Measurements from ENCODE around the gene METTL25B.
A peak's percentile ranks its signal among the peaks of the same experiment; 100 is the strongest.

METTL25B gene

DNA sequence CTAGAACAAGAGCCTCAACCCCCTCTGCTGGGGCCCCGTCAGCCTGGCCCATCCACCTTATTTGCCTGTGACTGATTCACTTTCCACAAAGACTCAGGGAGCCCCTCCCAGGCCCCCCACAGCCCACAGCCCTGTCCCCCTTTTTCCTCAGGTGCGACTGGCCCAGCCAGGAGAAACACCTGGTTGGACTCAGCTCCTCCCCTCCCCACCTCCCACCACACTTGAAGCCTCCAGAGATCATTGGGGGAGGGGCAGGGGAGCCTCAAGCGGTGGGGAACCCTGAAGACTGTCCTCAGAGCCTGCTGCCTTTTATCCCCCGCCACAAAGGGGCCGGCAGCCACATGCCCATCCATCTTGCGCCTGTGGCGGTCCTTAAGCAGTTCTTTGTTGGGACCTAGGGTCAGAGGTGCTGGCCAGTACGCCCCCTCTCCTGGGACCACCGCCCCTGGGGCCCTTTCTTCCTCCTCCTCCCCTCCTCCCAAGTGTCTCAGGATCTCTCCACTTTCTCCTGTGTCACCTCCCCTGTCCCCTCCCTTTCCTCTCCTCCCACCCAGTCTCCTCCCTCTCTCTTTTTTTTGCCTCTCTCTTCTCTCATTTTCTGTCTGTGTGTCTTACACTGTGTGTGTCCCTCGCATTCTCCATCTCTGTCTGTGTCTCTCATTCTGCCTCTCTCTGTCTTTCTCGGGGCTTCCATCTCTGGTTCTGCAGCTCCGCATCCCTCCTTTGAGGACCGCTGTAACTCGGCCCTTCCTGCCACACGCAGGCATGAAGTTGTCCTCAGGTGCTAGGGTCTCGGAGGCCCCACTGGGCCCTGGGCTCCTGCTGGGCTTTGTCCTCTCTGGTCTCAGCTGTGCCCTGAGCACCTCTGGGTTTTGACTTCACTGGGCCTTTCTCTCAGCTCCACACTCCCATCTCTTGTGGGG is 35.1 kb upstream of the METTL25B start:
- no peak overlapping the region for H3K4me3 Mint-ChIP-seq

DNA sequence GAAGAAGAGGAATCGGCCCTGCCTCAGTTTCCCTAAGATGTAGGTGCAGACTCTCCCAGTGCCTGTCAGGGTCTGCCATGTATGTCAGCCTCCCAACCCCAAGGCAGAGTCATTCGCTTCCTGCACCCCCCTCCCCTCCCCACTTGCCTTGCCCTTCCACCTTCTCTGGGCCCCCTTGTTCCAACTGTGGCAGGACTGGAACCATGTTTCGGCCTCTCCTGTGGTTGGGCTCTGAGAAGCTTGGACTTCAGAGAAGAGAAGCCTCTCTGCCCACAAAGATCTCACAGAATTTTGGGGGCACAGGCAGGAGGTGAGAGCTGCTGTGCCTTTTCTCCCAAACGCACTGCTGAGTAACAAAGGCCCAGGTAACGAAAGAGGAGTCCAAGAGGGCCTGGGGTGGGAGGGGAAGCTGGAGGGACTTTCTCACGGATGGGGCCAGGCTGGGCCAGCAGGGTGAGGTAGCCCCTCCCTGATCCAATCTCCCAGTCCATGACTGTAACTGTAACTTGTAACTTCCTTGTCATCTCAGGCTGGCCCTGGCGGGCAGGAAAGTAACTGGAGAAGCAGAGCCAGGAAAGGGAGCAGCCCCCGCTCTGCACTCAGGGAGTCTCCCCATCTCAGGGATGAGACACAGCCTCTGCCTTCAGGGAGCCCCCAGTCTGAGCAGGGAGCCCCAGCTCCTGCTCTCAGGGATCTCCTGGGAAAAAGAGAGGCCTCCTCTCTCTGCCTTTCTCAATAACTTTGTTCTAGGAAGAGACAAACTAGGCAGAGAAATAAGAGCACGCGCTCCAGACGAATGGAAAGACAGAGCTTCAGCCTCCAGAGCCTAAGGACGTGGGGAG is 34.2 kb upstream of the METTL25B start:
- no peak overlapping the region for H3K4me3 Mint-ChIP-seq
- CTCF ChIA-PET = interaction anchor here (1.1 to 10.0 kb wide), 4 partner anchors 12 to 33 kb away, joined by 3 to 224 read pairs (median 6); partner anchors contain the start of genes CRABP2, ISG20L2 and METTL25B
- H3K4me1 Mint-ChIP-seq = peaks cover 27% of the 10 kb centered on the region
- no peak overlapping the region for H3K27ac Mint-ChIP-seq
- H3K27me3 Mint-ChIP-seq = peaks cover 85% of the 10 kb centered on the region
- DNase-seq = no peak
- no peaks in the 10 kb centered on the region for H3K36me3 Mint-ChIP-seq
- no peaks in the 10 kb centered on the region for H3K9me3 Mint-ChIP-seq

More for the DNA sequence above, 35.1 kb upstream of the METTL25B start:
- H3K9me3 Mint-ChIP-seq = no peaks in the 10 kb centered on the region
- CTCF ChIA-PET = interaction anchor here (1.2 to 11.3 kb wide), 3 partner anchors 10 to 34 kb away, joined by 3 to 237 read pairs (median 224); partner anchors contain the start of genes CRABP2, ISG20L2 and METTL25B
- no peaks in the 10 kb centered on the region for H3K36me3 Mint-ChIP-seq
- H3K27me3 Mint-ChIP-seq = peaks cover 85% of the 10 kb centered on the region
- DNase-seq = peak; percentile 40
- H3K4me1 Mint-ChIP-seq = peaks cover 27% of the 10 kb centered on the region
- H3K27ac Mint-ChIP-seq = no peak overlapping the region

DNA sequence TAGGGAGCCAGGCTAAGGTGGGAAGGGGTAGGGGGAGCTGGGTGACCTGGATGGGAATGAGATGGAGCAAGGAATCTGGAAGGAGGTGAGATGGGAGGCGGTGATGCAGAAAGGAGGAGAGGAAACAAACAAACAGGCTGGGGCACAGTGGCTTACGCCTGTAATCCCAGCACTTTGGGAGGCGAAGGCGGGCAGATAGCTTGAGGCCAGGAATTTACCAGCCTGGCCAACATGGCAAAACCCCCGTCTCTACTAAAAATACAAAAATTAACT is 33.6 kb upstream of the METTL25B start:
- DNase-seq = no peak
- Mint-ChIP-seq H3K27me3 (peaks cover 84% of the 10 kb centered on the region), H3K36me3 (no peaks in the 10 kb centered on the region), H3K4me3 (no peak overlapping the region), H3K27ac (no peak overlapping the region), H3K4me1 (peaks cover 23% of the 10 kb centered on the region), H3K9me3 (no peaks in the 10 kb centered on the region)
- CTCF ChIA-PET = interaction anchor here (1.1 to 2.5 kb wide), 2 partner anchors 11 to 31 kb away, joined by 3 to 9 read pairs; partner anchors contain the start of gene CRABP2

DNA sequence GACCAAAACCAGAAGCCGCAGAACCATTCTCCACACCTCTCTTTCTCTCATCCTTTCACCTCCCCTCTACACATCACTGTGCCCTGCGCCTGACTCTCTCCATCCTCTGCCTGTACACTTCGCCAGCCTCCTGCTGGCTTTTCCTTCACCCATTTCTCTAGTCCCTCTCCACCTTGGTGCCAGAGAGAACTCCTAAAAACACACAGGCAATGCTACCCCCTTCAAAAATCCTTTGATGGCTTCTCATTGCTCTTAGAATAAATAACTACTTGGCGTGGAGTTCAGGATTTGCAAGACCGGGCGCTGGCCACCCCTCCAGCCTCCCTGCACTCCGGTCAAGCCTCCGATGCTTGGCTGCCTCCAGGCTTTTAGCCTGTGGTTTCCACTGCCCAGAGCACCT is 31.5 kb upstream of the METTL25B start:
- peaks cover 21% of the 10 kb centered on the region for H3K4me1 Mint-ChIP-seq
- no peak overlapping the region for H3K4me3 Mint-ChIP-seq
- no peaks in the 10 kb centered on the region for H3K9me3 Mint-ChIP-seq
- DNase-seq = no peak
- CTCF ChIA-PET = interaction anchor here (2.5 kb wide), 1 partner anchor 29 kb away, joined by 9 read pairs; no protein-coding TSS in a partner anchor
- H3K27me3 Mint-ChIP-seq = peaks cover 82% of the 10 kb centered on the region
- H3K27ac Mint-ChIP-seq = no peak overlapping the region
- H3K36me3 Mint-ChIP-seq = no peaks in the 10 kb centered on the region

DNA sequence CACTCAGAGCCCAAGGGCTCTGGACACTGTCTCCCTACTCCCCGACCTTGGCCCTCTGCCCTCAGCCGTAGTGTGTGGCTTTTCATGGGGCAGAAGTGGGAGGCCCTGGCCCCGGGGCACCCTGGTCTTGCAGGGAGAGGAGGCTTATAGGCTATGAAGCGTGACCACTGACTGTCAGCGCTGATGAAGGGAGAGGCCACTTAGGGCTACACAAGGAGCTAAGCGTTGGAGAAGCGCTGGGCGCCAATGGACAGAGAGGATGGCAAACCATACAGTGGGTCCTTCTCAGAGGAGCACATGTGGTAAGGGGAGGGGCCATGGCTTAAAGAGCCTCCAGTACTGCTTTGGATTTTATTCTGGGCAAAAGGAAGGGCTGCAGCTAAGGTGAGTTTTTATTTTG is 30.8 kb upstream of the METTL25B start:
- Mint-ChIP-seq H3K9me3 (no peaks in the 10 kb centered on the region), H3K4me1 (peaks cover 13% of the 10 kb centered on the region), H3K27ac (no peak overlapping the region), H3K4me3 (no peak overlapping the region), H3K27me3 (peaks cover 82% of the 10 kb centered on the region), H3K36me3 (no peaks in the 10 kb centered on the region)
- CTCF ChIA-PET = interaction anchor here (3.7 to 12.1 kb wide), 2 partner anchors 10 to 28 kb away, joined by 17 to 237 read pairs; no protein-coding TSS in a partner anchor
- DNase-seq = no peak

DNA sequence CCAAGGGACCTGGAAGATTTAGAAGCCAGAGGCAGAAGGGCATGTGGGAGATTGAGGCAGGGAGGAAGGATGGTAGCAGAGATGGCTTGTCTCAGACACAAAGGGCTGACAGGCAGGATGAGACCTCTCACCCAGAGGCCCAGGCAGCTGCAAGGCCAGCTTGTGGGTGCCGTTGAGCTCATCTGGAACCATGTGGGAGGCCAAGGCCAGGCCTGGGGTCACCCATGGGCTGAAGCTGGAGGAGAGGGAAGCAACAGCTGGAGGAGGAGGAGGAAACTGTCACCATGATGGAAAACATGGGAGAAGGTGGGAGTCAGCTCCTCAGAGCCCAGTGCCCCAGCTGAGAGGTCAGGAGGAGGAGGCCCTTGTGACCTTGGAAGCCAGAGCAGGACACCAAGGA is 29.3 kb upstream of the METTL25B start:
- H3K4me1 Mint-ChIP-seq = peaks cover 2% of the 10 kb centered on the region
- peaks cover 82% of the 10 kb centered on the region for H3K27me3 Mint-ChIP-seq
- CTCF ChIA-PET = interaction anchor here (1.2 to 12.1 kb wide), 3 partner anchors 12 to 27 kb away, joined by 3 to 237 read pairs (median 17); no protein-coding TSS in a partner anchor
- H3K9me3 Mint-ChIP-seq = no peaks in the 10 kb centered on the region
- H3K4me3 Mint-ChIP-seq = no peak overlapping the region
- H3K36me3 Mint-ChIP-seq = no peaks in the 10 kb centered on the region
- H3K27ac Mint-ChIP-seq = no peak overlapping the region
- DNase-seq = no peak

DNA sequence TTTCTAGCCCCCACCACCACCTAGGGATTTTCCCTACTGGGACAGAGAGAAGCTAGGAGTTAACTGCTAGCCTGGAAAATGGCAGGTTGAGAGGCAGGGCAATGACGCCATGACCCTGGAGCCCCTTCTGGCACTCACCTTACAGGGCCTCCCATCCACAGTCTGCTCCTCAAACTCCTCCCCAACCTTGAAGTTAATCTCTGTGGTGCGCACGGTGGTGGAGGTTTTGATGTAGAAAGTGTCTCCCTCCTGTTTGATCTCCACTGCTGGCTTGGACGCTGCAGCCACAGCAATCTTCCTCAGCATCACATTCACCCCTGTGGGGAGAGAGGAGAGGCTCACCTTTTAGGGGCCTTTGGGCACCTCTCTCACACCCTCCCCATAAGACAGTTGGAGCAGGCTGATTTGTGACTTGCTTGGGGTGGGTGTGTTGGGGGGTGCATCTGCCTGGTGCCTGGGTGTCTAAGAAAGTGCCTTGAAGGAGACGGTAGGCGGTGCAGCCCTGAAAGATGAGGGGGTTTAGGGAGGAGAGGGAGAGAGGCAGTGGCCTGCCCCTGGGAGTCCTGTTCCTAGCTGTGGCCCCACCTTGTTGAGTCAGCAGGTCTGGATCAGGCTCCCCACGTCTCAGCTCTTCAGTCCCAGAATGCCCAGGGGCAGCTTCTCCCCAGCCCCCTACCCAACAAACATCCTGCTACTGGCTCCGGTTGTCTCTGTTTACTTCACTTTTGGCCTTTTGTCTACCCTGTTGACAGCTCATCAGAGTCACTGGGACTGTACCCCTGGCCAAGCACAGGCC is 27.3 kb upstream of the METTL25B start:
- H3K27me3 Mint-ChIP-seq = peaks cover 90% of the 10 kb centered on the region
- H3K27ac Mint-ChIP-seq = no peak overlapping the region
- H3K4me3 Mint-ChIP-seq = no peak overlapping the region

DNA sequence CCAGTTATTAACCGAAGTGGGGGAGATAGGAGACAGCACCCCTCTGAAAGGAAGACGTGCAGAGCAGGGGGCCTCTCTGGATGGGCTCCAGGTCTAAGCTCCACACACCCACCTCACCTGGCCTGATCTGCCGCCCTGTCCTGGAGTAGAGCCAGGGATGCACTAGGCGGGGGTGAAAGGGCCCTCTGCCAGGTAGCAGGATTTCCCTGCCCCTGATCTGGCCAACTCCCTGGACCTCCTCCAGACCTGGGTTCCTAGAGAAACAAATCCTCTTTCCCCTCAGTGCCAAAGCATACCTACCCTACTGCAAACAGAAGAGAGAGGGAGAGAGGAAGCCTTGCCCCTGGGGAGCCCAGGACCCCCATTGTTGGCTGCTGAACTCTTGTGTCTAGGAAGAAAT is 24.9 kb upstream of the METTL25B start:
- no peak overlapping the region for H3K27ac Mint-ChIP-seq
- peaks cover 27% of the 10 kb centered on the region for H3K4me1 Mint-ChIP-seq

More for the DNA sequence above, 27.3 kb upstream of the METTL25B start:
- CTCF ChIA-PET = interaction anchor here (0.8 to 12.1 kb wide), 5 partner anchors 13 to 43 kb away, joined by 3 to 237 read pairs (median 10); no protein-coding TSS in a partner anchor
- peaks cover 9% of the 10 kb centered on the region for H3K4me1 Mint-ChIP-seq
- no peaks in the 10 kb centered on the region for H3K9me3 Mint-ChIP-seq
- DNase-seq = no peak
- H3K36me3 Mint-ChIP-seq = no peaks in the 10 kb centered on the region

DNA sequence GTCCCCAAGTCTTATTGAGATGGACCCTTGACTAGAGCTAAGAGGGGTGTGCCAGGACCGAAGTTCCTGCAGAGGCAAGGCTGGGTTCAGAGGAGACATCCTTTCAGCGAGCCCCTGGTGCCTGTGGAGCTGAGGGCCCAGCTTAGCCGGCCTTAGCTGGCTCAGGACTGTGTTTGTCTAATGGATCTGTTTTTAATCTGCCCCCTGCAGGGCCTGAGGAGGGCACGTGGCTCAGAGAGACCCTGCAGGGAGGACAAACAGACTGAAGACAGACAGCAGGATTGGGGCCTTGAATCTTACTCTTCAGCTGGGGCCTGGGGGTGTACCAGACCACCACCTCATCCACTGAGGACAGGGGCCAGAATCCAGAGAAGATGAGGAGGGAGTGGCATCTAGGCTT is 24.5 kb upstream of the METTL25B start:
- peaks cover 94% of the 10 kb centered on the region for H3K27me3 Mint-ChIP-seq
- CTCF ChIA-PET = interaction anchor here (1.0 to 12.1 kb wide), 6 partner anchors 12 to 80 kb away, joined by 3 to 237 read pairs (median 5); no protein-coding TSS in a partner anchor
- no peaks in the 10 kb centered on the region for H3K9me3 Mint-ChIP-seq
- H3K27ac Mint-ChIP-seq = no peak overlapping the region
- DNase-seq = no peak
- no peaks in the 10 kb centered on the region for H3K36me3 Mint-ChIP-seq
- H3K4me3 Mint-ChIP-seq = no peak overlapping the region
- H3K4me1 Mint-ChIP-seq = peaks cover 27% of the 10 kb centered on the region

More for the DNA sequence above, 24.9 kb upstream of the METTL25B start:
- CTCF ChIA-PET = interaction anchor here (1.0 to 12.1 kb wide), 6 partner anchors 12 to 79 kb away, joined by 3 to 237 read pairs (median 5); no protein-coding TSS in a partner anchor
- peaks cover 95% of the 10 kb centered on the region for H3K27me3 Mint-ChIP-seq
- no peaks in the 10 kb centered on the region for H3K36me3 Mint-ChIP-seq
- no peaks in the 10 kb centered on the region for H3K9me3 Mint-ChIP-seq
- DNase-seq = no peak
- H3K4me3 Mint-ChIP-seq = no peak overlapping the region

DNA sequence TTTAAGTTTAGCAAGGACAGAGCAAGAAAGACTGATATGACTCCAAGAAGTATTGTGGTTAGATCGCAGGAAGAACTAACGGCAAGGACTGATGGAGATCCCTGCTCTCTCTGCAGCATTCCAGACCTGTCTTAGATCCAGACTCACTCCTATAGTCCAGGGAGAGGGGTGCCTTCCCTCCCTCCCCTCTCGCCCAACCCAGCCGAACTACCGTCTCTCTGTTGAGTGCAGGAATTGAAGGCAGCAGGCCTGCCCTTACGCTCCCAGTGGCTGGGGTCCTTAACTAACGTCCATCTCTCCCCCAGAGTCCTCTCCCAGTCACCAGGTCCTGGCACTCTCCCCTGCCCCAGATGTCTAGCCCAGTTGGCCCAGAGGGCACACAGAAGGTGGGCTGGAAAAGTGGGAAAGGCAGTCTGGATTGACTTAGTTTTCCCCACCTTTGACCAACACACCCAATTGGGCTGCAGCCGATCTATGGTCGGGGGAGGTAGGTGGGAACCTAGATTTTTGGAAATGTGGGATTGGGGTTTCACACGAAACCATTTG is 24.0 kb upstream of the METTL25B start:
- no peak overlapping the region for H3K4me3 Mint-ChIP-seq
- no peaks in the 10 kb centered on the region for H3K36me3 Mint-ChIP-seq
- peaks cover 27% of the 10 kb centered on the region for H3K4me1 Mint-ChIP-seq
- H3K27ac Mint-ChIP-seq = no peak overlapping the region
- H3K9me3 Mint-ChIP-seq = no peaks in the 10 kb centered on the region
- CTCF ChIA-PET = interaction anchor here (1.0 to 12.1 kb wide), 5 partner anchors 11 to 205 kb away, joined by 3 to 237 read pairs (median 7); no protein-coding TSS in a partner anchor
- DNase-seq = no peak
- H3K27me3 Mint-ChIP-seq = peaks cover 90% of the 10 kb centered on the region

DNA sequence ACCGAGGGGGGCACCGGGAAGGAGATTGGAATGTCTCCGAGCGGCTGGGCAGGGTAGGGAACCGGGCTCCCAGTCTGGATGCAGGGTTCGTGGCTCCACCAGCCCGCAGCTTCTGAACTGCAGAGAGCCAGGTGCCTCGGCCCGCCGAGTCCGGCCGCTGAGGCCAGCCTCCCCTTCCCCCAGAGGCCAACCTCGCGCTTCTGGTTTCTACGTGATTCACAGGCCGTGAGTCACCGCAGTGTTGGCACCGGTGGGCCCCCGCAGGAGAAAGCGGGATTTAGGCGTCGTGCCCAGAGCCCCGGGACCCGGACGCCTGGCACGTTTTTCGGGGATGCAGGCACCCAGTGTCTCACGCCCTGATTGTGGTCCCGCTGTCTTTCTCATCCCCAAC is 23.3 kb upstream of the METTL25B start:
- no peaks in the 10 kb centered on the region for H3K36me3 Mint-ChIP-seq
- H3K9me3 Mint-ChIP-seq = no peaks in the 10 kb centered on the region
- no peak overlapping the region for H3K27ac Mint-ChIP-seq
- DNase-seq = no peak
- H3K4me1 Mint-ChIP-seq = peaks cover 27% of the 10 kb centered on the region
- CTCF ChIA-PET = interaction anchor here (1.0 to 12.1 kb wide), 9 partner anchors 10 to 205 kb away, joined by 3 to 237 read pairs (median 8); no protein-coding TSS in a partner anchor
- peaks cover 84% of the 10 kb centered on the region for H3K27me3 Mint-ChIP-seq
- H3K4me3 Mint-ChIP-seq = peak overlapping the region; percentile 15

DNA sequence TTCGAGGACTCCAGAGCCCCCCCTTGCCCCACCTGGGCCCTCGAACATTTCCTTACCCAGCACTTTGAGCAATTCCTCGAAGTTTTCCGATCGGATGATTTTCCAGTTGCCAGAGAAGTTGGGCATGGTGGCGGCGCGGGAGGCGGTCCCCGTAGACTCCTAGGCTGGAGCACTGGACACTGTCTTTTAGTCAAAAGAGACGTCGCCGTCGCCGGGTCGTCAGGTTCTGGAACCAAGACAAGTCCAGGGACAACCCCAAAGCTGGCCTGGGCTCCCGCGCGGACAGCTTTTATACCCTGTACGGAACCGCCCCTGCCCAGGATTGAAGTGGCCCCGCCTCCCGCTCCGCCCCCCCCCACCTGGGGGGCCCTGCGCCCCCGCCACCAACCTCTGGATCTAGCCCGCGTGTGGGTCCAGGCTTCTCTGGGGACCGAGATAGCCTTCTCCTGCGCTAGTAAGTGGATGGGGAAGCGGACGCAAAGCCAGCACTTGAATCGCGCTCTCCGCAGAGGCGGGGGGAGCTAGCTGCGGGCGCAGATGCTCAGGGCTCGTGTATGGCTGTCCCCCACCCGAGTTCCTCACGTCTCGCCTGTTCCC is 22.9 kb upstream of the METTL25B start, which contains the start of gene CRABP2:
Gene CRABP2 (minus strand): TSS at position 263 of the 597 bp plus-strand sequence. CDS start 137 bp downstream, at position 126.
- peak; percentile 34 for DNase-seq
- H3K9me3 Mint-ChIP-seq = no peaks in the 10 kb centered on the region
- CTCF ChIA-PET = interaction anchor here (0.7 to 12.1 kb wide), 20 partner anchors 10 to 204 kb away, joined by 3 to 237 read pairs (median 6); partner anchors contain the start of genes INSRR, NES and NTRK1
- H3K27me3 Mint-ChIP-seq = peaks cover 79% of the 10 kb centered on the region
- peak within 1 kb of the TSS; percentile 77 for H3K4me3 Mint-ChIP-seq
- H3K36me3 Mint-ChIP-seq = no peaks in the 10 kb centered on the region
- H3K27ac Mint-ChIP-seq = no peak within 1 kb of the TSS
- H3K4me1 Mint-ChIP-seq = peaks cover 27% of the 10 kb centered on the region

All from activated naive CD4-positive, alpha-beta T cell treated with anti-CD3 and anti-CD28 coated beads, Interleukin-2, amount 10 ng/mL, durations not matched to agents 7 days and 5 days (primary cell).